Spleen (tissue), 7 donors: Measurements from ENCODE around the gene KIR3DL3.
"Not testable (repeated sequence)": the region's sequence is repeated elsewhere in the genome, so short reads cannot be mapped to it uniquely, and the experiment has no call there.

Source experiments
- CTCF ChIP-seq, 11 experiments: fragments of 200-600 bp in 7 of 11; fragments of 450-650 bp in 4 of 11; sonication (generic) in 4 of 11; IDR thresholded peaks in 8 of 11; conservative IDR thresholded peaks in 3 of 11; 1 replicate in 7 of 11; 2 replicates in 4 of 11; pipeline versions ENCODE4 v1.4.0 to v1.8.0; 2016 to 2021; ENCODE audit warnings: antibody characterized with exemption in 11 of 11, inconsistent platforms in 4 of 11, mild to moderate bottlenecking in 1 of 11
- POLR2A ChIP-seq, 3 donors: fragments of 450-650 bp; IDR thresholded peaks; one replicate each; pipeline ENCODE4 v1.5.1; 2017; ENCODE audit warnings: antibody characterized with exemption in 3 of 3, mild to moderate bottlenecking in 1 of 3
- donor health status: DM: no; HTN: no; CAD: no; lungs with moderate emphysema.
- donor health status: DM: no; HTN: no; CAD: no.
- donor health status: DM: no; HTN: no; CAD: no.

- TF ChIP-seq CTCF (IDR thresholded peaks at IDR 0.05 in 8 of 11, conservative IDR thresholded peaks at IDR 0.05 in 3 of 11); POLR2A (IDR thresholded peaks at IDR 0.05): not testable (repeated sequence)
Observed at GRCh38 chr19:54764219-54764618, 40.0 kb downstream of the KIR3DL3 start.
